ENCODE results near the gene FABP7.

The FABP7 gene

GRCh38 chr6:122799916-122800686, 20.6 kb downstream of the FABP7 start:
- no peak for DNase-seq

GRCh38 chr6:122800906-122801305, 21.4 kb downstream of the FABP7 start:
- DNase-seq = no peak

- DNase-seq = no peak
Measured at GRCh38 chr6:122801397-122801796, 21.9 kb downstream of the FABP7 start.

- no peak for DNase-seq
Measured at GRCh38 chr6:122803171-122803661, 23.7 kb downstream of the FABP7 start.

- DNase-seq = no peak
Measured at GRCh38 chr6:122804962-122805485, 25.5 kb downstream of the FABP7 start.

- no peak for DNase-seq
Measured at GRCh38 chr6:122806291-122806690, 26.8 kb downstream of the FABP7 start.

GRCh38 chr6:122808121-122808885, 28.8 kb downstream of the FABP7 start:
- no peak for DNase-seq

GRCh38 chr6:122809001-122809400, 29.5 kb downstream of the FABP7 start:
- no peak for DNase-seq

GRCh38 chr6:122809691-122810090, 30.2 kb downstream of the FABP7 start:
- DNase-seq = no peak

- DNase-seq = no peak
Measured at GRCh38 chr6:122810189-122810588, 30.7 kb downstream of the FABP7 start.

GRCh38 chr6:122817358-122817757, 37.8 kb downstream of the FABP7 start:
- no peak for DNase-seq

GRCh38 chr6:122817766-122818165, 38.2 kb downstream of the FABP7 start:
- no peak for DNase-seq

- DNase-seq = no peak
Measured at GRCh38 chr6:122818866-122819265, 39.4 kb downstream of the FABP7 start.

- DNase-seq = no peak
Measured at GRCh38 chr6:122821095-122821494, 41.6 kb downstream of the FABP7 start.

GRCh38 chr6:122825163-122825562, 45.6 kb downstream of the FABP7 start:
- no peak for DNase-seq

- no peak for DNase-seq
Measured at GRCh38 chr6:122829456-122829855, 49.9 kb downstream of the FABP7 start.

GRCh38 chr6:122831511-122831910, 52.0 kb downstream of the FABP7 start:
- DNase-seq = no peak

- no peak for DNase-seq
Measured at GRCh38 chr6:122832459-122832858, 52.9 kb downstream of the FABP7 start.

GRCh38 chr6:122833021-122833491, 53.5 kb downstream of the FABP7 start:
- DNase-seq = no peak

Data from stimulated activated CD4-positive, alpha-beta T cell treated with anti-CD3 and anti-CD28 coated beads, Interleukin-4, amount 100 ng/mL, for 1 hour (primary cell).